GM19240 (cell line): ENCODE results near the gene TCF20.

Experiments
- DNase-seq: peaks from one replicate; pipeline ENCODE4 v3.0.0; 2011; ENCODE audit warnings: low spot score; ENCODE audit not compliant: insufficient read length

The TCF20 gene

GRCh38 chr22:42261296-42261695 is 9.2 kb downstream of the TCF20 start:
- DNase-seq: no peak

GRCh38 chr22:42258126-42258525 is 12.3 kb downstream of the TCF20 start:
- DNase-seq: no peak

- DNase-seq: no peak
Observed at GRCh38 chr22:42257386-42257785, 13.1 kb downstream of the TCF20 start.

GRCh38 chr22:42256930-42257329 is 13.5 kb downstream of the TCF20 start:
- no peak for DNase-seq

DNA sequence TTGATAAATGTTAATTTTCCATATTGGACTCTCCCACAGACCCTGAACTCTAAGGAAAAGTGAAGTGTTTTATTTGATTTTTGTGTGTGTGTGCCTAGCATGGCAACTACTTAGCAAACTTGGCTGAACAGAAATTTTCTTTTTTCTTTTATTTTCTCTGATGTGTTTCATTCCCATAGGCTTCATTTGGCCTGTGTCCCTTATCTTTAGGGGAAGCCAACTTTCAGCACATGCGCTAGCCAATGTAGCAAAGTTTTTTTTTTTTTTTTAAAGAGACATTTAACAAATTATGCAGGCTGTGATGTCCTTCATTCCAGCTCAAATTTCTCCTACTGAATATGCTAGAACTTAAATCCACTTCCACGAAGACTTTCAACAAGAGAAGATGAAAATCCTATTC is 14.2 kb downstream of the TCF20 start:
- DNase-seq: no peak

DNA sequence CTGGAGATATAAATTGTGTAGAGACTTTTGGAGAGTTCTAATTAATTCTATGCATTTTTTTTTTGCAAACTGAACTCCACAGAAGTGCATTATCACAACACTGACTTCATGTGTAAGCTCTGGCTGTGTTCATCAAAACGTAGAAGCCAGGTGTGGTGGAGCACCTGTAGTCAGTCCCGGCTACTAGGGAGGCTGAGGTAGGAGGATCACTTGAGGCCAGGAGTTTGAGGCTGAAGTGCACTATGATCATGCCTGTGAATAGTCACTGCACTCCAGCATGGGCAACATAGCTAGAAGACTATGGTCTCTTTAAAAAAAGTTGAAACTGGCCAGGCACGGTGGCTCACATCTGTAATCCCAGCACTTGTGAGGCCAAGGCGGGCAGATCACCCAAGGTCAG is 20.6 kb downstream of the TCF20 start:
- DNase-seq: no peak

DNA sequence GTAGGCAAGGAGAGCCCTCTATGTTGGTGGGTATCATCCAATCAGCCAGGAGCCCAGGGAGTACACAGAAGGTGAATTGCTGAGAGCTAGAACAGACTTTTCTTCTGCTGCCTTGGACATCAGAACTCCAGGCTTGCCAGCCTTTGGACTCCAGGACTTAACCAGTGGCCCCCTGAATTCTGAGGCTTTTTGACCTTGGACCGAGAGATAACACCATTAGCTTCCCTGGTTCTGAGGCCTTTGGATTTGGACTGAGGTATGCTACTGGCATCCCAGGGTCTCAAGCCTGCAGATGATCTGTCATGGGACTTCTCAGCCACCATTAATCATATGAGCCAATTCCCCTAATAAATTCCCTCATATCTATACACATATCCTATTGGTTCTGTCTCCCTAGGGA is 21.5 kb downstream of the TCF20 start:
- no peak for DNase-seq

DNA sequence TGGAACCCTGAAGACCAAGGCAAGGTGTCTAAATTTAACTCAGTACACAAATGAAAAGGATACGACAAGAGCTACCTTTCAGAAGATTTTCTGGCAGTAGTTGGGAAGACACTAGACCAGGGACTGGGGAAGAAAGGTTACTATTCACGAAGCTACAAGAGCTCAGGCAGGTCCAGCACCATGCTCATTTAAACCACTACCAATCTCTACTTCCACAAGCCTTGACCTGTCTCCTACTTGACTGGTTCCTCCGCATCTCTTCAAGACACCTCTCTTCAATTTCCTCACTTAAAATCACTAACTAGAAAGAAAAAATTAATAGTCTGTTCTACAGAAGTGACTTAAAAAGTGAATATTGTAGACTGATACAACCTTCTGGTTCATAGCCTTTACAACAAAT is 22.9 kb downstream of the TCF20 start:
- DNase-seq: no peak

- DNase-seq: no peak
Observed at GRCh38 chr22:42243802-42244060, 26.7 kb downstream of the TCF20 start.

GRCh38 chr22:42236848-42237247 is 33.6 kb downstream of the TCF20 start:
- DNase-seq: no peak

GRCh38 chr22:42236268-42236667 is 34.2 kb downstream of the TCF20 start:
- no peak for DNase-seq

GRCh38 chr22:42233879-42234278 is 36.6 kb downstream of the TCF20 start:
- DNase-seq: no peak

GRCh38 chr22:42231929-42232328 is 38.5 kb downstream of the TCF20 start:
- DNase-seq: no peak

DNA sequence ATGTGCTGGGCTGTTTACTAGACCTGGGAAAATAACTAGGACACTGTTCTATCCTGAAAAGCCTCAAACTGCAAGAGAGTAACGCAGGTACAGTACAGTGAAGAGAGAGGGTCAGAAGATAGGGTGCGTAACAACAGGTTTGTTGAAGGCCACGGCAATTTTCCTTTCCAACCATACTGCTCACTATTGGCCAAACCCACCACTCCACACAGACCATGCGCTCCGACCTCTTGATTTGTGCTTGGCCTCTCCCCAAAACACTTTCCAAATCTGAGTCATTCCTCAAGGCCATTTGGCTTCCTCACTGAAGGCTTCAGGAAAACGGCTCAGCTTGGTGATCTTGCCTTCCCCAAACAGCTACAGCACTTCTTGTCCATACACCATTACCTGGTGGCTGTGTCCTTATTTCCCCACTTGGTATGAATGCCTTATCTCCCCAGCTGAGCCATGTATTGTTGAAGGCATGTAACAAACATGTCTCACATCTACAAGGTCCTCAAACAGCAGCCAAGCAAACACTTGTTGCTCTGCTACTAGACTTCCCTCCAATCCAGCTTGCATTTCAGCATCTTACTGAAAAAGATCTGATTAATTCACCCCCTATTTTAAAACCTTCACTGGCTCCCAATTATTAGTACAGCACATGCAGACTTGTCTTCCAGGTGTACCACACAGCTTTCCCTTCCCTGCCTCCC is 40.9 kb downstream of the TCF20 start:
- no peak for DNase-seq

DNA sequence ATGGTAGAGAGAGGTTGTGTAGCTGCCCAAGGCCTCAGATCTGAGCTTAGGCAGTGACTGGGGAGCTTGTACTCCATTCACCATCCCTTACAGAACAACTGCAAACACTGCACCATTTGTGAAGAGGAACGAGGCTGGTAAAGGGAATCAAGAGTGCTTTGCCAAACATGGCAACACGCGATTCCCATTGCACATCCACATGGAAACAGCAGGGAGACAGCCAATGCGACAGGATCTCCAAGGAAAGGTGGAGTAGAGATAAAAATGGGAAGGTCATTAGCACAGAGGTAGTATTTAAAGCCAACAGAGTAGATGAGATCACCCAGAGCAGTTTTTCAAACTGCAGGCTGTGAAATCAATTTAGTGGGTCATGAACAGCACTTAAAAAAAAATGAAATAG is 42.0 kb downstream of the TCF20 start:
- no peak for DNase-seq

DNA sequence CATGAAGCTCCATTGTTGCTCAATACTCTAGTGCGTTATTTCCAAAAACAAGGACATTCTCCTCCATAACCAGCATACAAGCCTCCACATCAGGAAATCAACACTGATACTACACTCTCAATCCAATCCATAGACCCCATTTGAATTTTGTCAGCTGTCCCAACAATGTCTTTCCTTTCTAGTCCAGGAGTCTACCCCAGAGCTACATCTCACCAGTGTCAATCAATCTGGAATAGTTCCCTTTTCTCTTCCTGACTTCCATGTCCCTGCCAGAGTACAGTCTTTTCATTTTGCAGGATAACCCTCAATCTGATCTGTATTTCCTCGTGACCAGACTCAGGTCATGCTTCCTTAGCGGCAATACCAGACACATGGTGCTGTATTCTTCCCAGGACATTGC is 43.0 kb downstream of the TCF20 start:
- no peak for DNase-seq

GRCh38 chr22:42225841-42226240 is 44.6 kb downstream of the TCF20 start:
- no peak for DNase-seq

DNA sequence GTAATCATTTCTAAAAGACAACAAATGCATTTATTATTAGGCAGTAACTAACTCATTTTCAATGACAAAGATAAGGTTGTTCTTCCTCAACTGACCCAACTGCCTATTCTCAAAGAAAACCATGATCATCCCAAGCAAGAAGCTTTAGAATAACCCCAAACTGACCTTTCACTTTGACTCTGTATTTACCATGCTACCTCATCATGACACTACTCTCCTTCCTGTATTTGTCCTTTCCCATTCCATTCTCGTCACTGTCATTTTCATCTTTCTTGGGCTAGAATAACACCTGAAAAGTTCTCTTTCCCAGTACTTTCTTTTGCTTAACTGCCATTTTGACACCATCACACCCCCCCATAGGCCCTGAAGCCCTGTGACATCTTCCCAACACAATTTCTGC is 48.3 kb downstream of the TCF20 start:
- DNase-seq: no peak
